ENCODE data around the gene PDXDC1.
"Not testable (repeated sequence)": the region's sequence is repeated elsewhere in the genome, so short reads cannot be mapped to it uniquely, and the experiment has no call there.

Gene PDXDC1, protein sequence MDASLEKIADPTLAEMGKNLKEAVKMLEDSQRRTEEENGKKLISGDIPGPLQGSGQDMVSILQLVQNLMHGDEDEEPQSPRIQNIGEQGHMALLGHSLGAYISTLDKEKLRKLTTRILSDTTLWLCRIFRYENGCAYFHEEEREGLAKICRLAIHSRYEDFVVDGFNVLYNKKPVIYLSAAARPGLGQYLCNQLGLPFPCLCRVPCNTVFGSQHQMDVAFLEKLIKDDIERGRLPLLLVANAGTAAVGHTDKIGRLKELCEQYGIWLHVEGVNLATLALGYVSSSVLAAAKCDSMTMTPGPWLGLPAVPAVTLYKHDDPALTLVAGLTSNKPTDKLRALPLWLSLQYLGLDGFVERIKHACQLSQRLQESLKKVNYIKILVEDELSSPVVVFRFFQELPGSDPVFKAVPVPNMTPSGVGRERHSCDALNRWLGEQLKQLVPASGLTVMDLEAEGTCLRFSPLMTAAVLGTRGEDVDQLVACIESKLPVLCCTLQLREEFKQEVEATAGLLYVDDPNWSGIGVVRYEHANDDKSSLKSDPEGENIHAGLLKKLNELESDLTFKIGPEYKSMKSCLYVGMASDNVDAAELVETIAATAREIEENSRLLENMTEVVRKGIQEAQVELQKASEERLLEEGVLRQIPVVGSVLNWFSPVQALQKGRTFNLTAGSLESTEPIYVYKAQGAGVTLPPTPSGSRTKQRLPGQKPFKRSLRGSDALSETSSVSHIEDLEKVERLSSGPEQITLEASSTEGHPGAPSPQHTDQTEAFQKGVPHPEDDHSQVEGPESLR
- 52.5 to 237 (median 181) reads per million in 18 experiments for total RNA-seq

DNA sequence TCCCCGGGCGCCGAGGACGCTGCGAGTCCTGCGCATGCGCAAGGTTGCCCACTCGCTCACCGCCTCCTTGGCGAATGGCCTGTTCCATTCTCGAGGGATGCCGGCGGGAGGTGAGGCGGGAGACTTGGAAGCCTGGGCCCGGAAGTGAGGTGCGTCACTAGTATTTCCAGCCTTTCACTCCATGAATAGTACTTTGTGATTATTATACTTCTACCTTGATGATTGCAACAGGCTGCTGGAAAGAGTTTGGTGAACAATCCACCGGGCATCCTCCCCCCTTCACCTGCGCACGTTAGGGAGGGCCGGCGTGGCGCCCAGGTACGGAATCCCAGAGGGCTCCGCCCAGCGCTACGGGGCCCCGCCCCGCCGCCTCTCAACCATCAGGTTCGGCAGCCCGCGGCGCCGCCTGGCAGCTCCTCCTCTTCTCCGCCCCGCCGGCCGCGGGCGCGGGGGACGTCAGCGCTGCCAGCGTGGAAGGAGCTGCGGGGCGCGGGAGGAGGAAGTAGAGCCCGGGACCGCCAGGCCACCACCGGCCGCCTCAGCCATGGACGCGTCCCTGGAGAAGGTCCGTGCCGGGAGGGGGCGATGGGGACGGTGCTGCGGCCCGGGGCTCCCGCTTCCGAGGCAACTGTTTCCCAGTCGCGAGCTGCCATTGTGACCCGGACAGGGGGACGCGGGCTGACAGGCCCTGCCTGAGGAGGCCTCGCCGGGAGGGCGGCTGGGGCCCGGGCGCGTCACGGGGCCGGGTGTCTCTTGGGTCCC, at the start of gene PDXDC1:
TSS of gene PDXDC1 (plus strand) at position 371 of the 762 bp plus-strand sequence. CDS start at position 545, 174 bp downstream.
- peak; percentile 95 to 100 for DNase-seq

DNA sequence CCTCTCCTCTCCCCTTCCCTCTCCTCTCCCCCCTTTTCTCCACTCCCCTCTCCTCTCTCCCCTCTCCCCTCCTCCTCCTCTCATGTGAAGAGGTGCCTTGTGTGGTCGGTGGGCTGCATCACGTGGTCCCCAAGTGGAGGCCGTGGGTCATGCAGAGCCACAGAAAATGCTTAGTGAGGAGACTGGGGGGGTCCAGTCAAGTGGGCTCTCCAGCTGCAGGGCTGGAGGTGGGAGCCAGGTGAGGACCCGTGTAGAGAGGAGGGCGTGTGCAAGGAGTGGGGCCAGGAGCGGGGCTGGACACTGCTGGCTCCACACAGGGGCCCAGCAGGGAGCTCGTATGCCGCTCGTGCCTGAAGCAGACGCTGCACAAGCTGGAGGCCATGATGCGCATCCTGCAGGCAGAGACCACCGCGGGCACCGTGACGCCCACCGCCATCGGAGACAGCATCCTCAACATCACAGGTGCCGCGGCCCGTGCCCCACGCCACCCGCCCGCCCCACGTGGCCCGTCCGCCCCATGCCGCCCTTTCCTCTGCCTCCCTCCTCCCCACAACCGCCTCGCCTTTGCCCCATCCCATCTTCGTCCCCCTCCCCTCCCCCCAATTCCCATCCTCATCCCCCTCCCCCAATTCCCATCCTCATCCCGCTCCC, 46.6 kb upstream of the PDXDC1 start:
- DNase-seq = peak in 1 of 2 donors; percentile 1

DNA sequence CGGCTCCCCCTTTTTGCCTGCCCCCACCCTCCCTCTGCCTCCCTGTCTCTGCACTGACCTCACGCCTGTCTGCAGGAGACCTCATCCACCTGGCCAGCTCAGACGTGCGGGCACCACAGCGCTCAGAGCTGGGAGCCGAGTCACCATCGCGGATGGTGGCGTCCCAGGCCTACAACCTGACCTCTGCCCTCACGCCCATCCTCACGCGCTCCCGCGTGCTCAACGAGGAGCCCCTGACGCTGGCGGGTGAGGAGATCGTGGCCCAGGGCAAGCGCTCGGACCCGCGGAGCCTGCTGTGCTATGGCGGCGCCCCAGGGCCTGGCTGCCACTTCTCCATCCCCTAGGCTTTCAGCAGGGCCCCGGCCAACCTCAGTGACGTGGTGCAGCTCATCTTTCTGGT, 45.6 kb upstream of the PDXDC1 start:
- not testable (repeated sequence) for DNase-seq

DNA sequence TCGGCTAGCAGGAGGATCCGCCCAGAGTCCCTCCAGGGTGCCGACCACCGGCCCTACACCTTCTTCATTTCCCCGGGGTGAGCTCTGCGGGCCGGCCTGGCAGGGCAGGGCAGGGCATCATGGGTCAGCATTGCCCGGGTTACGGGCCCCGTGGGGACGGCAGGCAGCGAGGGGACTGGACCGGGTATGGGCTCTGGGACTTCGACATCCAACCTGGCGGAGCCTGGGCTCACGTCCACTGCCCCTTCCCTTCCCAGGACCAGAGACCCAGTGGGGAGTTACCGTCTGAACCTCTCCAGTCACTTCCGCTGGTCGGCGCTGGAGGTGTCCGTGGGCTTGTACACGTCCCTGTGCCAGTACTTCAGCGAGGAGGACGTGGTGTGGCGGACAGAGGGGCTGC, 44.6 kb upstream of the PDXDC1 start:
- not testable (repeated sequence) for DNase-seq

- not testable (repeated sequence) for DNase-seq
These were observed 43.9 kb upstream of the PDXDC1 start for GRCh38 chr16:14930971-14931370.

DNA sequence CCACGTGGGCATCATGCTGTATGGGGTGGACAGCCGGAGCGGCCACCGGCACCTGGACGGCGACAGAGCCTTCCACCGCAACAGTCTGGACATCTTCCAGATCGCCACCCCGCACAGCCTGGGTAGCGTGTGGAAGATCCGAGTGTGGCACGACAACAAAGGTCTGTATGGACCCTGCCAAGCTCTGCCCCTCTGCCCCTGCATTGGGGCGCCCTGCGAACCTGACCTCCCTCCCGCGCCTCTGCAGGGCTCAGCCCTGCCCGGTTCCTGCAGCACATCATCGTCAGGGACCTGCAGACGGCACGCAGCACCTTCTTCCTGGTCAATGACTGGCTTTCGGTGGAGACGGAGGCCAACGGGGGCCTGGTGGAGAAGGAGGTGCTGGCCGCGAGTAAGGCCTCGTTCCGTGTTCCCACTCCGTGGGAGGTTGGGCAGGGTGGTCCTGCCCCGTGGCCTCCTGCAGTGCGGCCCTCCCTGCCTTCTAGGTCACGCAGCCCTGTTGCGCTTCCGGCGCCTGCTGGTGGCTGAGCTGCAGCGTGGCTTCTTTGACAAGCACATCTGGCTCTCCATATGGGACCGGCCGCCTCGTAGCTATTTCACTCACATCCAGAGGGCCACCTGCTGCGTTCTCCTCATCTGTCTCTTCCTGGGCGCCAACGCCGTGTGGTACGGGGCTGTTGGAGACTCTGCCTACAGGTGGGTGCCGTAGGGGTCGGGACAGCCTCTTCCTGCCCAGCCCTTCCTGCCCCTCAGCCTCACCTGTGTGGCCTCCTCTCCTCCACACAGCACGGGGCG, 42.0 kb upstream of the PDXDC1 start:
- DNase-seq = not testable (repeated sequence)

DNA sequence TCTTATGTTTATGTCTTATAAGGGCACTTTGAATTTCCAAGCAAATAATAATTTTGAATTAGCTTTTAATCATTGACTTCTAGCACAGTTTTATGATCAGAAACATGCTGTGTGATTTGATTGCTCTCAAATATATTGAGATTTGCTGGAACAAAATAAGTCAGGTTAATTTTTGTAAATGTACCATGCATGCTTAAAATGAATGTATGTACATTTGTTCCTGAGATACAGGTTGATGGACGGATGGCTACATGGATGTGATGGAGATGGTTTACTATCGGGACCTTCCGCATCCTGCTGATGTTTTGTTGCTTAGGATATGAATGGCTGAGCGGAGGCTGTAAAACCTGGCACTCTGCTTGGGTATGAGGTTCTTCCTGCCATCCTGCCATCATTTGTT, 37.7 kb upstream of the PDXDC1 start, which contains the start of gene NPIPA1:
TSS of gene NPIPA1 (plus strand) at position 301 of the 400 bp plus-strand sequence. CDS start at position 301, 0 bp downstream.
- DNase-seq = not testable (repeated sequence)

GRCh38 chr16:14937994-14938393, 36.8 kb upstream of the PDXDC1 start:
- DNase-seq = not testable (repeated sequence)

DNA sequence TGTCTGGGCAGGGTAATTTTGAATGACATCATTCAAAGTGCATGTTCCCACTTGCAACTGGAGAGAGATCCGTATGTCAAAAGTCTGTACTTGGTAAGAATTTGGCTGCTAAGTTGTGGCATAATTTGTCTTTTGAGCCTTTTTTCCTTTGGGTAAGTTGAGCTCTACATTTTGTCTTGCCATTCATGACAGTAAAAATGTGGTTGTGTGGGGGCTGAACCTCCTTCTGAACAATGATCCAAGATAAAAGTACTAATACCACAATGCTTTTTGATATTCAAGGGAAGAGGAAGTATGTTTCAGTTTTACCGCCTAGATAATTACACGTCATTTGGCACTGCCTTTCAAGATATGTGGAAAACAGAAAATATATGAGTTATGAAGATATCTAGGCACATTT, 32.1 kb upstream of the PDXDC1 start:
- not testable (repeated sequence) for DNase-seq

DNA sequence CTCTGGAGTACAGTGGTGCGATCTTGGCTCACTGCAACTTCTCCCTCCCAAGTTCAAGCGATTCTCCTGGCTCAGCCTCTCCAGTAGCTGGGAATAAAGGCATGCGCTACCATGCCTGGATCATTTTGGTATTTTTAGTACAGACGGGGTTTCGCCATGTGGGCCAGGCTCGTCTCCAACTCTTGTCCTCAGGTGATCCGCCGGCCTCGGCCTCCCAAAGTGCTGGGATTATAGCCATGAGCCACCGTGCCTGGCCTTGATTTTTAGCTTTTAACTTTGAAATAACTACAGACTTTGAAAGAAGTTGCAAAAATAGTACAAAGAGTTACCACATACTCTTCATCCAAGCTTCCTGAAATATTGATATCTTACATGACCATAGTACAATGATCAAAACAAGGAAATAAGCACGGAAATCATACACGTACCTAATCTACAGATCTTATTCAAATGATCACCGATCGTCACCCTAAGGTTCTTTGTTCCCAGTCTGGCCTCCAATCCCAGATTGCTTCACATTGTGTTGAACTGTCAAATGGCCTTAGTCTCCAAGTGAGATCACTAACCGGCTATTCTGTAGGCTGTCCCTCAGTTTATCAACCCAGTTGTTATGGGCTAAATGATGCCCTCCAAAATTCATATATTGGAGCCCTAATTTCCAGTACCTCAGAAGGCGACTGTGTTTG, 19.1 kb upstream of the PDXDC1 start:
- DNase-seq = no peak

DNA sequence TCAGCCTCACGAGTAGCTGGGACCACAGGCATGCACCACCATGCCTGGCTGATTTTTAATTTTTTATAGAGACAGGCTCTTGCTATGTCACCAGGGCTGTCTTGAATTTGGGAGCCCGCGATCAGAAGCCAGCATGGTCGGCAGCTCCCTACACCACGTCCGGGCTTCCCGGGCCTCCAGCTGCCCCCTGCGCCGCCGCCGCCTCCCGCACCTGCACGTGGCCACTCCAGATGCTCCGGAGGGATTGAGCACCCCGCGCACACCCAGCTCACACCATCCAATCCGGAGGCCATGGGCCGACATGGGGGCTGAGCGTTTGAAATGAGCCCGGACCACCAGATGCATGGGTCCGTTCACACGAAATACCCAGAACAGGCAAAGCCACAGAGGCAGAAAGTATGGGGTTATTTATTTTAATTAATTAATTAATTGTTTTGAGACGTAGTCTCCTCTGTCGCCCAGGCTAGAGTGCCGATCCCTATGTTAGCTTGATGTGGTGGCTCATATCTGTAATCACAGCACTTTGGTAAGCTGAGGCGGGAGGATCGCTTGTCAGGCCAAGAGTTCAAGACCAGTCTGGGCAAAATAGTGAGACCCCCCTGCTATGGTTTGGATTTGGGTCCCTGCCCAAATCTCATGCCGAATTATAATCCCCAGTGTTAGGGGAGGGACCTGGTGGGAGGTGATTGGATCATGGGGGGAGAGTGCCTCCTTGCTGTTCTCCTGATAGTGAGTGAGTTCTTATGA, 17.1 kb upstream of the PDXDC1 start:
- DNase-seq = no peak

DNA sequence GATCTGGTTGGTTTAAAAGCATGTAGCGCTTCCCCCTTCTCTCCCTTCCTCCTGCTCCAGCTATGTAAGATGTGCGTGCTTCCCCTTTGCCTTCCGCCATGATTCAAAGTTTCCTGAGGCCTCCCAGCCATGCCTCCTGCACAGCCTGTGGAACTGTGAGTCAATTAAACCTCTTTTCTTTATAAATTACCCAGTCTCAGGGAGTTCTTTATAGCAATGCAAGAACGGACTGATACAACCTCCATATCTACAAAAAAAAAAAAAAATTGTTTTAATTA, 16.6 kb upstream of the PDXDC1 start:
- DNase-seq = peak in 1 of 2 donors; percentile 16

- DNase-seq = no peak
These were observed 15.9 kb upstream of the PDXDC1 start for GRCh38 chr16:14958970-14959369.

- no peak for DNase-seq
These were observed 13.2 kb upstream of the PDXDC1 start for GRCh38 chr16:14961405-14962186.

- DNase-seq = no peak
These were observed 11.3 kb upstream of the PDXDC1 start for GRCh38 chr16:14963281-14964173.

DNA sequence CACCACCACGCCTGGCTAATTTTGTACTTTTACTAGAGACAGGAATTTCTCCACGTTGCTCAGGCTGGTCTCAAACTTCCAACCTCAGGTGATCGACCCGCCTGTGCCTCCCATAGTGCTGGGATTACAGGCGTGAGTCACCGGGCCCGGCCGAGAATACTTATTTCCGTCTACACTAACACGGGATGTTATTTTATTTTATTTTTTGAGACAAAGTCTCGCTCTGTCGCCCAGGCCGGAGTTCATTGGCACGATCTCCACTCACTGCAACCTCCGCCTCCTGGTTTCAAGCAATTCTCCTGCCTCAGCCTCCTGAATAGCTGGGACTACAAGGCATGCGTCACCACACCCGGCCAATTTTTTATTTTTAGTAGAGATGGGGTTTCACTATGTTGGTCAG, 9.5 kb upstream of the PDXDC1 start:
- no peak for DNase-seq

GRCh38 chr16:14969795-14970194, 5.0 kb upstream of the PDXDC1 start:
- DNase-seq = not testable (repeated sequence)

GRCh38 chr16:14971621-14972228, 3.1 kb upstream of the PDXDC1 start:
- DNase-seq = not testable (repeated sequence)
